AG04450 (cell line): ENCODE data around the gene AKR1E2. TPM values are rescaled to one million over a fixed set of nuclear protein-coding genes. Genes with fewer than 3 reads are reported as not detected.

Experiments used
- CTCF ChIA-PET: fragments of 300-600, 350-600 bp; formaldehyde crosslinking; extraction: SDS; loops from one replicate; lab custom pipeline; 2022; ENCODE audit warnings: antibody characterized with exemption, inconsistent platforms; lab: Charles Lee
- POLR2A ChIA-PET: fragments of 350-600 bp; formaldehyde crosslinking; extraction: SDS; loops from one replicate; lab custom pipeline; 2021; ENCODE audit warnings: antibody characterized with exemption, inconsistent platforms; lab: Yijun Ruan, JAX
- DNase-seq: peaks from one replicate; pipeline ENCODE4 v3.0.0-alpha.2; 2011; ENCODE audit warnings: low read depth, low spot score
- H3K27ac ChIP-seq: one replicate; pipeline ENCODE4 v1.5.1; 2012; ENCODE audit warnings: low read depth, low read length, control low read depth
- H3K27me3 ChIP-seq: one replicate; pipeline ENCODE4 v1.6.0; 2012; ENCODE audit warnings: low read length; ENCODE audit not compliant: control insufficient read depth, insufficient read depth
- H3K4me3 ChIP-seq: 2 replicates; pipeline ENCODE4 v1.5.1; 2011; ENCODE audit warnings: mild to moderate bottlenecking, low read depth, low read length, control low read depth
- H3K9me3 ChIP-seq: 2 replicates; pipeline ENCODE4 v1.5.1; 2012; ENCODE audit warnings: low read length; ENCODE audit not compliant: control insufficient read depth, insufficient read depth
- polyA plus RNA-seq: library from polyadenylated mRNA; depleted of rRNA; stranded (reverse); fragments of >200 nt; gene quantifications from 2 replicates; pipeline ENCODE4 v1.2.3, GENCODE V29; 2011
- TF ChIP-seq, protein P1 (sequence below): IDR thresholded peaks from 2 replicates; pipeline ENCODE4 v1.5.1; 2011; ENCODE audit warnings: low read depth, low read length, control low read depth, inconsistent platforms

Gene AKR1E2
- polyA plus RNA-seq, 1 experiment, result 1.3 TPM

DNA sequence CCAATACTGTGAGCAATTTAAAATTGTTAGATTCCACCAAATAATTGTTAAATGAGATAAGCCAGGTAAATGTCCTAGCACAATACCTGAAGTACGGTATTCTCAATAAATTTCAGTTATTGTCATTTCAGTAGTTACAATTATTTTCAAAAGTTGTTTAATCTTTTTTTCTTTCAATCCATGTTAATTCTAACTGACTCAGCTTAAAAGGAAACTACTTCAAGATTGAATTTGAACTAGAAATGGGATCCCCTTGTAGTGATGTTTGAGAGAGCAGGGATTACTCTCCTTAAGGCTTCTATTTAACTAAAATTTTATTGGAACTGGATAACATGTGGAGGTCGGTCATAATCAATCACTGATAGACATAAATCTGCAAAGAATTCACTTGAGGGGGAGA is 6.9 kb upstream of the AKR1E2 start:
- DNase-seq, result no peak
- ChIA-PET CTCF (interaction anchor here (4.4 kb wide), 1 partner anchor 31 kb away, joined by 20 read pairs; no protein-coding TSS in a partner anchor), POLR2A (no interaction called here)
- TF ChIP-seq, protein P1, sequence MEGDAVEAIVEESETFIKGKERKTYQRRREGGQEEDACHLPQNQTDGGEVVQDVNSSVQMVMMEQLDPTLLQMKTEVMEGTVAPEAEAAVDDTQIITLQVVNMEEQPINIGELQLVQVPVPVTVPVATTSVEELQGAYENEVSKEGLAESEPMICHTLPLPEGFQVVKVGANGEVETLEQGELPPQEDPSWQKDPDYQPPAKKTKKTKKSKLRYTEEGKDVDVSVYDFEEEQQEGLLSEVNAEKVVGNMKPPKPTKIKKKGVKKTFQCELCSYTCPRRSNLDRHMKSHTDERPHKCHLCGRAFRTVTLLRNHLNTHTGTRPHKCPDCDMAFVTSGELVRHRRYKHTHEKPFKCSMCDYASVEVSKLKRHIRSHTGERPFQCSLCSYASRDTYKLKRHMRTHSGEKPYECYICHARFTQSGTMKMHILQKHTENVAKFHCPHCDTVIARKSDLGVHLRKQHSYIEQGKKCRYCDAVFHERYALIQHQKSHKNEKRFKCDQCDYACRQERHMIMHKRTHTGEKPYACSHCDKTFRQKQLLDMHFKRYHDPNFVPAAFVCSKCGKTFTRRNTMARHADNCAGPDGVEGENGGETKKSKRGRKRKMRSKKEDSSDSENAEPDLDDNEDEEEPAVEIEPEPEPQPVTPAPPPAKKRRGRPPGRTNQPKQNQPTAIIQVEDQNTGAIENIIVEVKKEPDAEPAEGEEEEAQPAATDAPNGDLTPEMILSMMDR, result no peak
- H3K27ac ChIP-seq, result no peak overlapping the region
- no peak overlapping the region for H3K4me3 ChIP-seq
- H3K9me3 ChIP-seq, result no peaks in the 10 kb centered on the region
- no peaks in the 10 kb centered on the region for H3K27me3 ChIP-seq

DNA sequence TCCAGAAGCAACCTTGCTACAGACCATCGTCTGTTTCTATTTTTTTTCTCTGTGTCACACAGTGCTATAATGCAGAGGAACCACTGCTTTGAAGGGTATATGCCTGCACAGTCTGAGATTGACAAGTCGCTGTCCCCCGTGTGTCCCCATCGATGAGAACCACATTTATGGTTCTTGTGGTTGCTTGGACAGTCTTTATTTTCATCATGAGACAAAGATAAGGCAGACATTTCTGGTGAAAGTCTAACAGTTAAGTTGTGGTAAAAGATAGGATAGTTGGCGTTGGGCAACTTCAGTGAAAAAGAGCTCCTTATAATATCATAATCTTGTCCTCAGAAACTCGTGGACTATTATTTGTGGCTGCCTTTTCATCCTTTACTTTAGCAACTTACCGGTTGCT is 6.3 kb upstream of the AKR1E2 start:
- H3K27ac ChIP-seq, result no peak overlapping the region
- H3K27me3 ChIP-seq, result no peaks in the 10 kb centered on the region
- TF ChIP-seq, protein P1, result no peak
- H3K4me3 ChIP-seq, result no peak overlapping the region
- ChIA-PET CTCF (interaction anchor here (4.4 kb wide), 1 partner anchor 31 kb away, joined by 20 read pairs; no protein-coding TSS in a partner anchor), POLR2A (no interaction called here)
- no peaks in the 10 kb centered on the region for H3K9me3 ChIP-seq
- DNase-seq, result no peak

DNA sequence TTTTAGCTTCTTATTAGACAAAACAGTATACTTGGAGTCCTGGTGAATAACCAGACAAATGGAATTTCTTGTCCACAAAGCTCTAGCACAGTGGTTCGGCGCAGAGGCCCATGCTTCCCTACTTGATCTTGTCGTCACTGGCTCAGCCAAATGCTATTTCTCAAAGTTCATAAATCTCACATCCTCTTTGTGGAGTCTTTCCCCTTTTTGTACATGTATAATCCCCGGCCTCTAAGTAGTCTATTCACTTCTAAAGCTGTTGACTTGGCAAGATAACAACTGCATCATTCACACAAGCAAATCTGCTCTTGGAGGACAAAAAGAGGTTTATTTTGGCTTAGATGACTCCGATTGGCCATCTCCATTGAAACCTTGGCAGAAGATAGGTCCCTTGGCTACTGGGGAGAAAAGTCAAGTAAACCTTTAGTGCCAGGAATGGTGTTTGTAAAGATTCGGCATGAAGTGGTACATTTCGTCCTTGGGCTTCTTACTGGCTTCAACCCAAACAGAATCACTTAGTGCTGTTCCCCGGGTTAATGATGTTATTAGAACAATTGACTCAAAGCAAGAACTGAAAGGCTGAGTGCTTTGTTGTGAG is 5.1 kb upstream of the AKR1E2 start:
- POLR2A ChIA-PET, result no interaction called here
- TF ChIP-seq, protein P1, result no peak
- DNase-seq, result no peak
- Histone ChIP-seq H3K4me3 (no peak overlapping the region), H3K9me3 (peaks cover 8% of the 10 kb centered on the region; the same call in 1 of the 2 replicates), H3K27me3 (no peaks in the 10 kb centered on the region), H3K27ac (no peak overlapping the region)
- CTCF ChIA-PET, result interaction anchor here (4.4 kb wide), 1 partner anchor 29 kb away, joined by 20 read pairs; no protein-coding TSS in a partner anchor

DNA sequence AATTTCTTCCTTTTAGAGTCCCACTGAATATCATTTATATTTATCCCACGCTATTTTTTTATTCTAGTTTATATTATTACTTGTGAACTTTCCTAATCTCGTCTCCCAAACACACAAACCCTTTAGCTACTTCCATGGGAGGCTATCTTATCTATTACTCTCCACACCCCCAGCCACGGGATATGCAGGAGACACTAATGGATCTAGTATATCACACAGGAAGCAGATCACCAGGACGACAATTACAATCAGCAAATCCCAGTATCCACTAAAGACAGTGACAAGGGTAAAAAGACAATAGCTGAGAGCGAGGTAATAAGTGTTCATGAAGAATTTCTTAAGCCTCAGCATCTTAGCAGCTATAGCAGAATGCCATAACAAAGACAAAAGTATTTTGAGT is 3.8 kb upstream of the AKR1E2 start:
- no peak for DNase-seq
- POLR2A ChIA-PET, result interaction anchor here (0.6 kb wide), 1 partner anchor 1558 kb away, joined by 5 read pairs; no protein-coding TSS in a partner anchor
- Histone ChIP-seq H3K9me3 (peaks cover 9% of the 10 kb centered on the region; the same call in 1 of the 2 replicates), H3K4me3 (no peak overlapping the region), H3K27ac (no peak overlapping the region), H3K27me3 (no peaks in the 10 kb centered on the region)
- TF ChIP-seq, protein P1, result no peak
- CTCF ChIA-PET, result interaction anchor here (0.9 to 1.3 kb wide), 3 partner anchors 7 to 620 kb away, joined by 3 to 5 read pairs (median 4); no protein-coding TSS in a partner anchor

DNA sequence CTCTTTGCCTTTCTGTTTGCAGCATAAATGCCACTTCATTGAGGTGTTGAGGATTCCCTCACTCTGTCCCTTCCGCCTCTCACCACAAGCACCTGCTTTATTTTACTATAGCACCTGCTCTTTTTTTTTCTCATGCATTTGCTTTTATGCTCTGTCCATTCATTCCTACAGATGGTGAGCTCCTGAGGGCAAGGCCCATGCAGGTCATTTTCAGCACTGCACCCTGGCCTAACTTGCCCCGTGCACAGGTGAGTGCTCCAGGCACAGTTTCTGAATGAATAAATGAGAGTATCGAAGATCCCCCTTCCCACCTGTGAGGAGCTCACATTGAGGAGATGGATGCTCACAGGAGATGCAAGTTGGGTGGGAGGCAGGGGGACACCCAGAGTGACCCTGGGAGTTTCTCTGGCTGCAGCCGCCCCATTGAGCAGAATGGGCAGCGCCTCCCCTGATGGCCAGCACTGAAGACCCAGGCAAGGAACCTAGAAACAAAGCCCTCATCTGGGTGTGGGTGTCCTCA is 1.2 kb upstream of the AKR1E2 start:
- Histone ChIP-seq H3K27me3 (no peaks in the 10 kb centered on the region), H3K9me3 (peaks cover 9% of the 10 kb centered on the region; the same call in 1 of the 2 replicates), H3K4me3 (no peak overlapping the region), H3K27ac (no peak overlapping the region)
- DNase-seq, result no peak
- POLR2A ChIA-PET, result no interaction called here
- TF ChIP-seq, protein P1, result no peak
- CTCF ChIA-PET, result interaction anchor here (1.3 to 4.2 kb wide), 2 partner anchors 9 to 25 kb away, joined by 7 to 32 read pairs; no protein-coding TSS in a partner anchor
